ENCODE data around the gene CNST.
"Not testable (repeated sequence)": the region's sequence is repeated elsewhere in the genome, so short reads cannot be mapped to it uniquely, and the experiment has no call there.

CNST gene

GRCh38 chr1:246602194-246602593 is 35.9 kb downstream of the CNST start:
- Histone ChIP-seq H3K27ac (no peak overlapping the region), H3K4me3 (no peak overlapping the region)
- TF ChIP-seq CTCF (IDR thresholded peaks at IDR 0.05) = no peak
- no peak for DNase-seq (ENCODE audit: low spot score)

DNA sequence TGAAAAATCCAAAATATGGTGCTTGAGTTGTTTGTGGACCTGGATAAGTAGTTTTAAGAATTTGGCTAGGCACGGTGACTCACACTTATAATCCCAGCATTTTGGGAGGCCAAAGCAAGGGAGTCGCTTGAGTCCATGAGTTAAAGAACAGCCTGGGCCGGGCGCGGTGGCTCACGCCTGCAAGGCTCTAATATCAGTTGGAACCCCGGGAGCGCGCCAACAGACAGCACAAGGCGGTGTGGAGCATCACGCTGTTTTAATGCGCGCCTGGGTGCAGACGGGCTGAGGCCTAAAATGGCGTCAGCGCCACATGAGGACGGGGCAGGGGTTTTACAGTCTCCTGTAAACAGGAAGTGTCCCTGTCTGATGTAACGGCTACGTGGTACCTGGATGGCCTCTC is 39.0 kb downstream of the CNST start:
- not testable (repeated sequence) for DNase-seq (ENCODE audit: low spot score); H3K27ac ChIP-seq

DNA sequence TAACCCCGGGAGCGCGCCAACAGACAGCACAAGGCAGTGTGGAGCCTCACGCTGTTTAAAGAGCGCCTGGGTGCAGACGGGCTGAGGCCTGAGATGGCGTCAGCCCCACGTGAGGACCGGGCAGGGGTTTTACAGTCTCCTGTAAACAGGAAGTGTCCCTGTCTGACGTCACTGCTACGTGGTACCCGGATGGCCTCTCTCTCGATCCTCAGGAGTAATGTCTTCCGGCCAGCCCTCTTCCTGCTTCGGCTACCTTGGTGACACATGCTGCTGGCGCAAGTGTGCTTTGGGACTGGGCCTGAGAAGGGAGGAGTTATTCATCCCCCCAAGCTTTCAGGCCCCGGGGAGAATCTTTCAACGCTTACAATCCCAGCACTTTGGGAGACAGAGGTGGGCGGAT is 41.2 kb downstream of the CNST start:
- H3K27ac ChIP-seq = no peak overlapping the region
- no peak for TF ChIP-seq CTCF (IDR thresholded peaks at IDR 0.05)
- no peak for DNase-seq (ENCODE audit: low spot score)
- H3K4me3 ChIP-seq = no peak overlapping the region

More for the DNA sequence above, 39.0 kb downstream of the CNST start:
- not testable (repeated sequence) for H3K4me3 ChIP-seq

DNA sequence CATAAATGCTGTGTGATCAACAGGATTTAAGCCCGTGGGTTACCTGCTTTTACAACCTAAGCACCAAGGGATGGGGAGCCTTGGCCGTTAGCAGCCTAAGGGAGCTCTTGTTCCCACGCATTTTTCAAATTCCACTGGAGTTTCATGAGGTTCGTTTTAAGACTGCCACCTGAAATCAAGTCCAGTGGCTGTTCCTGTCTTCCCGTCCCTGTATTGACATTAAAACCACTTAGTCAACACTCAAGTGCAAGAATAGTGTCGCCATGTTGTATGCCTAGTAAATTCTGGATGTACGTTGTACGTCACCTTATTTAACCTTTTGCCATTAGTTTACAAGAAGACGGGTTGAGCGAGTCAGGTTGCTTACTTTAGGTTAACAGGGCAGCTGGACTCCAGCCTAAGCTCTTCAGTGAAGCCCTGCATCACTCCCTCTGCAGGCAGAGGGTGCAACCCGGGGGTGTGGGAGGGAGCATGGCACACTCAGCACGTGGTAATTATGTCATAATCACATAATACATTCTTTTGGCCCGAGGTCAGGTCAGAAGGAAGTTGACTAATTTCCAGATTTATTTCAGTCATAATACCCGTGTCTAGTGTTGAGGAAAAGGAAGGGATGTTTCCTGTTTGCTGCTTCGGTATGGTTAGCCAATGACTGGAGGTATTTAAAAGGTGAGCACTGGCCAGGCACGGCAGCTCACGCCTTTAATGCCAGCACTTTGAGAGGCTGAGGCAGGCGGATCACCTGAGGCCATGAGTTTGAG is 42.5 kb downstream of the CNST start:
- TF ChIP-seq CTCF (IDR thresholded peaks at IDR 0.05) = no peak
- peak overlapping the region; percentile 3 for H3K4me3 ChIP-seq
- H3K27ac ChIP-seq = peak overlapping the region in 1 of 2 donors; percentile 24
- DNase-seq (ENCODE audit: low spot score) = no peak

GRCh38 chr1:246609632-246610031 is 43.4 kb downstream of the CNST start:
- Histone ChIP-seq H3K27ac (no peak overlapping the region), H3K4me3 (peak overlapping the region; percentile 3)
- TF ChIP-seq CTCF (IDR thresholded peaks at IDR 0.05) = no peak
- no peak for DNase-seq (ENCODE audit: low spot score)

- TF ChIP-seq CTCF (IDR thresholded peaks at IDR 0.05) = no peak
- no peak for DNase-seq (ENCODE audit: low spot score)
- Histone ChIP-seq H3K27ac (no peak overlapping the region), H3K4me3 (no peak overlapping the region)
These were observed 47.0 kb downstream of the CNST start for GRCh38 chr1:246613096-246613758.

GRCh38 chr1:246617156-246617555 is 50.9 kb downstream of the CNST start:
- TF ChIP-seq CTCF (IDR thresholded peaks at IDR 0.05) = no peak
- DNase-seq (ENCODE audit: low spot score) = no peak
- H3K27ac ChIP-seq = peak overlapping the region in 1 of 2 donors; percentile 37
- H3K4me3 ChIP-seq = no peak overlapping the region

Measured in coronary artery (tissue), 2 donors.